Stimulated activated CD4-positive, alpha-beta T cell treated with anti-CD3 and anti-CD28 coated beads, Interleukin-1b, Interleukin-23, amount 100 ng/mL, for 1 hour (primary cell): ENCODE data around the gene PDIK1L.

Experiments used
- DNase-seq, 2 donors: peaks; one replicate each; pipeline ENCODE4 v3.0.0-alpha.2; 2020; ENCODE audit warnings: low read depth in 2 of 2

PDIK1L gene

DNA sequence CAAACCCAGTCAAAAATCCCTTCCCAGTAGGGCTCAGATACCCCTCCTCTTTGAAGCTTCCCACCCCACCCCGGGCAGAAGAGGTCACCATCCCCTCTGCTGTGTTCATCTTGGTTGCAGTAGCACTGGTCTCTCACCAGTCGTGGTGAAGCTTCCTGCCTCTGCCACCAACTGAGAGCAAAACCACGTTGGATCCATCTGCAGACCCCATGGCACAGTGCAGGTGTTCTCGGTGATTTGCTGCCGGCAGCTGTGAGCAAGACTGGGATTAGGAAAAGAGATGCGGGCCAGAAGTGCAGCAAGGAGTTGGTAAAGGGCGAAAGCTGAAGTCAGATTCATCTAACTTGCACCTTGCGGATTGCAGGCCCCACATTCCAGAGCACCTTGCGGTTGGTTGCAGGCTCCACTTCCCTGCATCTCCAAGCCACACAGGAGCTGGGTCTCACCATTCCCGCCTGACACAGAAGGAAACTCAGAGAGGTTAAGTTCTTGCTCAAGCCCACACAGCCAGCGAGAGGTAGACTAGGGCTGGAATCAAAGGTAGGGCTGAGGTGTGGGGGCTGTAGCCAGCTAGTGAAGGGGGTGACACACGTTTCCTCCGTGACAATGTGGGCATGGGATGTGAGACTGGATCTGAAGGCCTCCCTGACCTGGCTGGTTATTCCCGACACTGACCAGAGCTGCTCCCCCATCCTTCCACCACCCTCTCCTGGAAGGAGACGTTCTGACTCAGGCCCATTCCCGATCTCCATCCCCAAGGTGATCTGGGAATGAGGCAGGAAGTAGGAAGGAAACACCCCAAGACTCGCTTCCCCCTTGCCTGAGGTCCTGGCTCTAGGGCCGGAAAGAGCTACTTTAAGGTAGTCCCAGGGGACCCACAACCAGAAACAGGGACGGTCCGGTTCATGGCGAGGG lies 44.0 kb downstream of the PDIK1L start:
- DNase-seq, result no peak

DNA sequence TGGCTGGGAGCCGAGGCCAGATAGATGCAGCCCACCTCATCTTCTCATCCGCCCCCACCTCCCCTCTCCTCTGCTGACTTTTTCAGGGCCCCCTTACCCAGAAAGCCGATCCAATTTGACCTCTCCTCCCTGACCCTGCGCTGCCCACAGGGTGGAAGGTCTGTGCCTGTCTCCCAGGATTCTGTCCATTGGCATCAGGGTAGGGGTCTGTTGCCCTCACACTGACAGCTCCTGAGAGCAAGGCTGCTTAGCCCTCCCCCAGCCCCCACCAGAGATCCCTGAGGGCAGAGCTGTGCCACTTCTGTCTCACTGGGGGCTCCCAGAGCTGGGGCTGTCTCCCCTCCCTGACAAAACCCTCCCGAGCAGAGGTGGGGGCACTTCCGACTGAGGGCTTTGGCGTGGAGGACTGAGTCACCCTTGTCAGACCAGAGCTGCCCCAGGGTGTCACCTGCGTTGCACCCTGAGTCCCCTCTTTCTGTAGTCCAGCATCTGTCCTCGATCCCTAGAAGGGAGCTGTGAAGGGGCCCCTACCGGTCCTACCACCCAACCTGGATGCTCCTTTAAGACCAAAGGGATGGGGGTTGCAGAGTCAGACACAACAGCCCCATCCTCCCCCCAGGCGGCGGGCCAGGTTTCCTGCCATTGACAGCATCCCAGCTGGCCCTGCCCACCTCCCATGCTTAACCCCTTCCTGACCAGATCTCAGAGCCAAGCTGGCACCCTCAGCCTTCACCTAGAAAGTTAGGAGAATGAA lies 44.8 kb downstream of the PDIK1L start:
- no peak for DNase-seq

DNA sequence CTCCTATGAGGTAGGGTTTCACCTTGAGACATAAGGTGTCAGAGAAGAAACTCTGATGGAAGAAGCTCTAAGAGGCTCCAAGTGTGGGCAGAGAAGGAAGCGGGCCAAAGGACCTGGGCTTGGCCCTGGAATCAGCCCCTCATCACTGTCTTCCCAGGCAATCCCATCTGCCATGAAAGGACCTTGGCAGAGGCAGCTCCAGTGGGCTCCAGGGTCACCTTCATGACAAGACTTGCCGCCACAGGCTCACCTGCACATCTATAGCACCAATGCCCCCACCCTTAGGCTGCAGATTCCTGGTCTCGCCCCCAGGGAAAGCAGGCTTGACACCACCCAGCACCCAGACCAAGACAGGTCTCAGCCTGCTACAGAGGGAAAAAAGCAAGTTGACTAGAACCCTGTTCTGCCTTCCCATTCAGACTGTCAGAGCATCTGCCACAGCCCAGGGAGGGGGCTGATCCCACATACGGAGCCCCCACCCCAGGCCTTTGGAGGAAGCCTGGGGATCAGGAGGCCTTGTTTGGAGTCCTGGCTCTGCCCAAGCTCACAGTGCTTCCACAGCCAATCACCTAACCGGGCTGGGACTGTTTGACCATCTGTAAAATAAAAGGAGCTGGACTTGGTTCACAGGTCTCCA lies 46.8 kb downstream of the PDIK1L start:
- no peak for DNase-seq

DNA sequence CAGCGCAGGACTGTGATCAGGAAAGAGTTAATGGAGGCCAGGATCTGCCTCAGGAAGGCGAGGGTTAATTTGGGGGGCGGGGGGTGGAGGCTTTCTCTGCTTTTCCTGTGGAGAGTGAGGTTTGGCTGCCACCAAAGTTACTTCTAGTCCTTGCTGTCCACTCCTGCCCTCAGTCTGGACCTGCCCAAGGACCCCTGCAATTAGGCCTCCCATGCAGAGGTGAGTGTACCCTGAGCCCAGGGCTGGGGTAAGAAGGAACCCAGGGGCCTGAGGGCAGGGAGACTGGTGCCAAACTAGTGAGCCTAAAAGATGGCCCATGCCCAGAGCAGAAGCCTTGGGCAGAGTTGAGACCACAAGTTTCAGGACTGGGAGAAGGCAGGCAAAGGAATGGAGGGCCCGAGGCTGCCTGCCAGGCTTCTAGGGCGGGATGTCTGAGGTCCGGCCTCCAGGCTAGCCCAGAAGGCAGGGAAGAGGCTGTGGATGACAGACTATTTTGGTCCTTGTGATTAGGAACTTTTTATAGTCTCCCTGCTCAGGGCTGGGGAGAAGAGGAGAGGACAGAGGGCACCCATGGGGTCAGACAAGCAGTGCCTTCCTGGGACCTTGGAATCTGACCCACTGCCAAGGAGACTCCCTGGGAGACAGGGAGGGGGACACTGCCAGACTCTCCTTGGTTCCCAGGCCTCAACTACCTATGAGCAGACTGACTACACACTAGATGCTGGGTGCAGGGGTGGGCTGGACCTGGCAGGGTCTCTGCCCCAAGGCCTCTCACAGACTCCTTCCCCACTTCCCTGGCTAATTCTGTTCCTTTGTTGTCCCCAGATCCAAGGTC lies 47.5 kb downstream of the PDIK1L start, which contains the start of gene FAM110D:
FAM110D (plus strand) TSS at position 172 of the 835 bp plus-strand sequence. CDS start 2,213 bp downstream, outside the sequence.
- DNase-seq, result no peak

DNA sequence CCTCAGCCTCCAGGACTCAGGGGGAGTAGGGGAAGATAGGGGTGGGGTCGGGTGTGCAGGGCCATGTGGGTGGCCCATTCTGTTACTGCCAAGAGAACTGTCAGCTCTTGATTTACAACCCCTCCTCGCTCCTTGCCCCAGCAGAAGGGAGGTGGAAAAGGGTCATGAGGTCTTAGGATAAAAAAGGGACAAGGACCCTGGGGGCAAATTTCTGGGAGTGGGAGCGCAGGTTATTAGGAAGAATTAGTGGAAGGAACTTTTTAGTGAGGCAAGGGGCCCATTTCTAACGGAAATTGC lies 48.1 kb downstream of the PDIK1L start:
- DNase-seq, result no peak

DNA sequence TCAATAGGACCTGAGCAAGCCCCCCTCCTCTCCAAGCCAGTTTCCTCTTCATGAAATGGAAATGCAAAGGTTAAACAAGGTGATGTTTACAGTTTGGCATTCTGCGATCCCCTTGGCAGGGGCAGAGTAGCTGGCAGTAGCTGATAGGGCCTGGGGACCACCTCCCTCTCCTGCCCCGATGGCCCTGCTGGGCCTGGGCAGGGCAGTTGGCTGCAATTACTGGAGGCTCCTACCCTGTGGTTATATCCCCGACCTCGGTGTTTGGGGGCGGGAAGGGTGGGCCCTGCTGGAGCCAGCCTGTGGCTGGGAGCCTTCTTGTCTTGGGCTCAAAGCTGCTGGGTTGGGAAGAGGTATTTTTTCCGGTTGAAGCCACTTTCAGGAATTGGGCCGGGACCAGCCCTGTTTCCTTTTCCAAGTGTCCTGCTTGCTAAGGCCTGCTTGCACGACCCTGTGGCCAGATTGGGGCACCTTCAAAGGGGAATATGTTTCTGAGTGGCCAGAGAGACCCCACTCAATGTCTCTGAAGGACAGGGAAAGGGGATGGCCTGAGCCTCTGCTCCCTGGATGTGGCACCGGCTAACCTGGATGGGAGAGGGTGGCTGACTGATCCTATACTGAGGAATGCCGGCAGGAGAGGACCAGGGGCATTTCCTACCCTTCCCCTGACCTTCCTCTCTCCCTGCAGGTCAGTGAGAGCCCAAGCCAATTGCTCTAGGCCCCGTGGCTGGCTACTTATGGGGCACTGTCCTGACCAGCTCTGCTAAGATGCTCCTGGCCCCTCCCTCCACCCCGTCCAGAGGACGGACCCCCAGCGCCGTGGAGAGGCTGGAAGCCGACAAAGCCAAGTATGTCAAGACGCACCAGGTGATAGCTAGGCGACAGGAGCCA lies 49.1 kb downstream of the PDIK1L start:
- no peak for DNase-seq

DNA sequence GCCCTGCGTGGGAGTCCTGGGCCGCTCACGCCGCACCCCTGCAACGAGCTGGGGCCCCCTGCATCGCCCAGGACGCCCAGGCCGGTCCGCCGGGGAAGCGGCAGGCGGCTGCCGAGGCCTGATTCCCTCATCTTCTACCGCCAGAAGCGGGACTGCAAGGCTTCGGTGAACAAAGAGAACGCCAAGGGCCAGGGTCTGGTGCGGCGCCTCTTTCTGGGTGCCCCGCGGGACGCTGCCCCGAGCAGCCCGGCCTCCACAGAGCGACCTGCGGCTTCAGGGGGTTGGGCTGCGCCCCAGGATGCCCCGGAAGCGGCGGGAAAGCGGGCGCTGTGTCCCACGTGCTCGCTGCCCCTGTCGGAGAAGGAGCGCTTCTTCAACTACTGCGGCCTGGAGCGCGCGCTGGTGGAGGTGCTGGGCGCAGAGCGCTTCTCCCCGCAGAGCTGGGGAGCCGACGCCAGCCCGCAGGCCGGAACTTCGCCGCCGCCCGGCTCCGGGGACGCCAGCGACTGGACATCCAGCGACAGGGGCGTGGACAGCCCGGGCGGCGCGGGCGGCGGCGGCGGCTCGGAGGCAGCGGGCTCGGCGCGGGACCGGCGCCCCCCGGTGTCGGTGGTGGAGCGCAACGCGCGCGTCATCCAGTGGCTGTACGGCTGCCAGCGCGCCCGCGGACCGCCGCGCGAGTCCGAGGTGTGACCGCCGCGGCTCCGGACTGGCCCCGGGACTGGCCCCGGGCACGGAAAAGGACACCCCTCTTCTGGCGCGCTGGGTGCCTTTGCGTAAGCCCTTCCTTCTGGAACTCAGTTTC lies 50.0 kb downstream of the PDIK1L start:
- DNase-seq, result no peak

DNA sequence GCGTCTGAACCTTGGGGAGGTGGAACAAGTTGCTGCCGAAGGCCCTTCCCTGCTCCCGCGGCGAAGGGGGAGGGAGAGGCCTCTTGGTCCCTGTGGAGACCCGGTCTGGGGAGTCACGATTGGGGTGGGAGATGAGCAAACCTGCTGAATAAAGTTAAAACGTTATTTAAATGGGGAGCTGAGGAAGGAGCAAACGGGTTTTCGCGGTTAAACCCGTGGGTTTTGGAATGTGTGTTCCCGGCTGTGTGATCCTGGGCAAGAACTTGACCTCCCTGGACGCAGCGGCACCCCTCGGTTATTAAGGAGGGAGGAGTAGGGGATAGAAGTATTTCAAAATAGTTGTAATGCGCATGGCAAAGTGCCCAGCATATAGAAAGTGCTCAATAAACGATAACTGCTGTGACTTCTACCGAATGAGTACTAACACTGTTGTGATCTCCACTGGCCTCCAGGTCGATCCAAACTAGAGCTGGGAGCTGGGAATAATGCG lies 50.6 kb downstream of the PDIK1L start:
- DNase-seq, result no peak

DNA sequence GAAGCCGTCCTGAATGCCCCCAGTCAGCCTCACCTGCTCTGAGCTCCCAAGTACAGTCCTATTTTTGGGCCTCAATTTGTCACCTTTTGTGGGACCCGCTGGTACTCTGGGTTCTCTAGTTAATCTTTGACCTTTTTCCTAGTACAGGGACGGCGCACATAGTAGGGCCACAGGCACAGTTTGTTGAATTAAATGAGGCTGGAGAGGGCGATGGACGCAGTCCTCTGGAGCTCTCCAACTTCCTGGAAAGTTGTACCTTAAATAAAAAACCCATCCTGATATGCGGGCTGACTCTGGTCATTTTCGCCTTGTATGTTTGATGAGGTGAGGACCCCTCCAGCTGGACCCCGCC lies 52.0 kb downstream of the PDIK1L start:
- no peak for DNase-seq

DNA sequence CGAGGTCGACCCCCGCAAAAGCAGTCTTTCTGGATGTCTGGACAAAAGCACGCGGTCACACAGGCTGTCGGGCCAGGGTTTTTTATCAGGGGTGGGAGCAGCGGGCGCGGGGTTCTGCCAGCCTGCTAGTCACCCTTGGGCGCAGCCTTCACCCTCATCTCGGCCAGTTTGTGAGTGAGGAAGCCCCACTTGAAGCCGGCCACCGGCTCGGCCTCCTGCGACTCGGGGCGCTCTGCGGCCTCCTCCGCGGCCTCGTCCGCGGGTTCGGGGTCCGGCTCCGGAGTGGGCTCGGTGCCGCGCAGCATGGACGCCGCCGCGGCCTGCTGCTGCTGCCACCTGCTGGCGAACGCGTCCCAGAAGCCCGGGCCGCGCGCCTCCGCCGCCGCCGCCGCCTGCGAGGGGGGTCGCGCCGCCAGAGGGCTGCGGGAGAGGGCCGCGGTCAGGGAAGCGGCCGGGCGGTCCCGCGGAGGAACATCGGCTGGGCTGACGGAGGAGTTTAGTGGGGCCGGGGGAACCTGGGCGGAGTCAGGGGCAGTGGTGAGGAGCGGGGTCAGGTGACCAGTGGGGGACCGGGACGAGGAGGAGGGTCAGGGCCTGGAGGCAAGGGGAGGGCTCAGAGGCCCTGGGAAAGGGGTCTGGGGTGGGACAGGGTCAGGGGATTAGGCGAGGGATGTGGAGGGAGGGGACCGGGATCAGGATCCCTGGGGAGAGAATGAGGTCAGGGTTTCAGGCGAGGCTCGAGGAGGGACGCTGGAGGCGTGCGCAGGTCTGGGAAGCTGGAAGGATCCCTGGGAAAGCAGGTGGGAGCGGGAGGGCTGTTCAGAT lies 52.6 kb downstream of the PDIK1L start:
- DNase-seq, result peak in 1 of 2 donors; percentile 42

DNA sequence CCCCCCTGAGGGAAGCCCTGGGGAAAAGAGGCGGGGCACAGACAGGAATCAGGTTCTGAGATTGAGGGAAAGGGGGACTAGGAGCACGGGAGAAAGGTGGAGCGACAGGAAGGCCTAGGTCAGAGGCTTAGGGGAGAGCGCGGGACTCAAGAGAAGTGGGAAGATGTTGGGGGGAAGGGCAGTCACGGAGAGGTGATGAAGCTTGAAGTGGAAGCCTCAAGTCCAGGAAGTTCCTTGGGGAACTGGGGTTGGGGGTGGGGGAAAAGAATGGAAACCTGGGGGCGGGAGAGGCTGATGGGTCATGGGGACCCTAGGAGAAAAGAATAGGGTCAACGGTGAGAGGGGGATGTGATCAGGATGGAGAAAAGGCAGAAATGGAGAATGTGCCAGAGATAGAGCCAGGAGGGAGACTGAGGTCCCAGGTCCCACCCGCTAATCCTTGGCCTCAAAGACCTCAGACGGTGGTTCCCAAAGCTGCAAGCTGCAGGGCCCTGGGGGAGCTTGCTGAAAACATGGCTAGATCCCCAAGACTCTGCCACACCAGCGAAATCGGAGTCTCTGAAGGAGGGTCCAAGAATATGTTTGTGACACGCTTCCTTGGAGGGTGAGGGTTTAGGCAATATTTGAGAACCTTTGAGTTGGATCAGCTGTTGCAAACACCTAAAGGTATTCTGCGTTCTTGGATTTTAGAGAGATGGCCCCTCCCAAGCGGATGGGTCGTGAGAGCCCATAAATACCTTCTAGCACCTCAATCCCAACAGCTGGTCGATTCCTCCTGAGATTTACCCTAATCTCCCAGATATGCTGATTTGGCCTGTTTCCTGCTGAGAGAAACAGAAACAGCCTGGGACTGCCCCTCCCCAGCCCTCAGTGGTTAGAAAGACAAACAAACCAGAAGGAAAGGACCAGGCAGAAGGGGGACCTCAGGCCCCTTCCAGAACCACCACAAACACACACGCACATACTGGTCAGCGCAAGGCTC lies 53.5 kb downstream of the PDIK1L start:
- DNase-seq, result no peak

DNA sequence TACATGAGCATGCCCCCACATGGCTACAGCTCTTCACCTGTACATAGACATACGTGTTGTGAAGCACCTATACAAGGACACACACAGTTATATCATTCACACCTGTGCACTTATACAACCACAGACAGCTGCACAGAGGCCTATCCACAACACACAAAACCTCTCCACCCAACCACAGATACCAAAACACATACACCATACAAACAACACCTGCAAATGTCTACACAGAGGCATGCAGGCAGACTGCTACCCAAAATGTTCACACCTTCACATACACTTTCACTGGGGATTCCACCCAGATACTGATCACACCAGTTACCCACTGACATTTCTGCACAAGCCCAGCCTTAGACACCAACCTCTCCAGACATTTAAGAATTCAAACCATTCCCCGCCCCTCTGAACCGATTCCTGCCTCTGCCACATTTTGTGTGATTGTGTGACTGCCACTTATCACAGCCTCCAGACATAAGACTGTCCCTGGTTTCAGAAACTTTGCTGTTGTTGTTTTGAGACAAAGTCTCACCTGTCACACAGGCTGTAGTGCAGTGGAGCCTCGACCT lies 55.2 kb downstream of the PDIK1L start:
- DNase-seq, result no peak

DNA sequence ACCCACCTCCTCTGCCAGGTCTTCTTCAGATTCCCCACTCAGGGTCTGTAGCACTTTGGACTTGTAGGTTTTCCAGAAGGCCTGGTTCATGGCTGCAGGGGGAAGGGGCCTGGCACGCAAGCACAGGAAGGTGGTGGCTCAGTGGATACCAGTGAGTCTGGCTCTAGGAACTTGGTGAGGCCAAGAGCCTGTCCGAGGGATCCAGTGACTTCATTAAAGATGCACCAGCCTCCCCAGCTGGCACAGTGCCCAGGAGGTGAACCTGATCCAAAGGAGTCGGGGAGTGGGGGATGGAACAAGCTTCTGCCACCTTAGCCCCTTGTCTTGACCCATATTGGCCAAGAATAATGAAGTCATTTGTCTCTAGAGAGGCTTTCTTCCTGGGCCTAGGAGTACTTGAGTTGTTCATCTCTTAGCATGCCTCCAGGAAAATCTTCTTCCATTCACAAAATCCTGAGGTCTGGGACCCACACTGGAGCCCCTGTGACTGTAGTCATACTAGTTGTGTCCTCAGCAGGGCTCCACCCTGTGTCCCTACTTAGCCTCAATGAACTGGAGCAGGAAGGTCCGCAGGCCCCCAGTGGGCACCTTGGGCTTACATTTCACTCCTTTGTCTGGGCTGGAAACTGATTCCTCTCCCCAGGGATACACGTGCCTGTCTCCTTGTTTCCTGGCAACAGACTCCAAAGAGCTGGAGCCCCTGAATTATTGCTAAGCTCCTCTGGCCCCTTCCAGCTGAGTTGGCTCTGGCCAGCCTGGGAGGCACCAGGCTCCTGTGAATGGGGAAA lies 57.0 kb downstream of the PDIK1L start, which contains the start of gene C1orf232:
C1orf232 (minus strand) TSS at position 554 of the 788 bp plus-strand sequence; CDS start at position 90, 464 bp downstream.
- no peak for DNase-seq

DNA sequence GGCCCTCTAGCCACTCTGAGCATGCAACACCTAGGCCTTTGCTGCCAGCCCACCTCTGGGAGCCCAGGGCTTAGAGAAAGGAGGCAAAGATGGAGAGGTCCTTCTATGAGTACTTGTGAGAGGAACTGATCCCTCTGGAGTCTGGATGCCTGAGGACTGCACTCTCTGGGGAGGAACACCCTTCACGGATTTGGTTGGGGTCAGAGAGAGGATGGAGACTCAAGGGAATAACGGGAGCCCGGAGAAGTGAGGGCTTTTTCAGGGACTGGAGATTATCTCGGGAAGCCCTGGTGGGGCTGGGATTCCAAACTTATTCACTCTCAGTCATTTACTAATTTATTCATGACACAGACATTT lies 57.6 kb downstream of the PDIK1L start:
- DNase-seq, result no peak

DNA sequence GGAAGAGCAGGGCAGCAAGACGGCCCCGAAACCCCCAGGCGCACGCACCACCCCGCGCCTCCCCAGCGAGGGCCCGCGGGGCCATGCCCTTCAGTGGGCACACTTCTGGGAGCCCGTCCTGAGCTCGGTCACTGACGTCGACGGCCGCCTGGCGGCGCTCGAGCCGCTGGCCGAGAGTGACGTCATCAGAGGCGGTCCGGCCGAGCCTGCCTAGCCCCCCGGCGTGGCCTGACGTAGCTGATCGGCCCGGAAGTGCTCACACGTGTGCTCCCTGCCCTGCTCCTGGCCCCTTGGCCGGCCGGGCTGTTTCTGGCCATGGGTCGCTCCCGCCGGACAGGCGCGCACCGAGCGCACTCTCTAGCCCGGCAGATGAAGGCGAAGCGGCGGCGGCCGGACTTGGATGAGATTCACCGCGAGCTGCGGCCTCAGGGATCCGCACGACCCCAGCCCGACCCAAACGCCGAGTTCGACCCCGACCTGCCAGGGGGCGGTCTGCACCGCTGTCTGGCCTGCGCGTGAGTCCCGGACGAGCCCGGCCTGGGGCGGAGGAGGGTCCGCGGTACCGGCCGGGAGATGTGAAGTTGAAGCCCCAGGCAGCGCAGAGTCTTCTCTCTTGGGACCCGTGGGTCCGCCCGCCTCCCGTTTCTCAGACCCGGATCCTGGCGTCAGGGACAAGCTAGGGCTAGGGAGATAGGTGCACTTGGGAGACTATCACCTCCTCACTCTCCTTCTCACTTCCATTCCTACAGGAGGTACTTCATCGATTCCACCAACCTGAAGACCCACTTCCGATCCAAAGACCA lies 58.2 kb downstream of the PDIK1L start, which contains the start of gene ZNF593:
ZNF593 (plus strand) TSS at position 240 of the 803 bp plus-strand sequence; CDS start at position 316, 76 bp downstream.
- DNase-seq, result peak; percentile 60 to 75
